ENCODE measurements around the gene FSTL3. TPM values are rescaled to one million over a fixed set of nuclear protein-coding genes. Genes with fewer than 3 reads are reported as not detected.

FSTL3 gene
- total RNA-seq, 4 donors from 2014 or later = 14.4 to 51.6 (median 43.5) TPM

GRCh38 chr19:644789-645188 is 31.4 kb upstream of the FSTL3 start:
- 75 to 79% methylated on average over 13 of the region's 14 CpGs for WGBS, 2 donors
- TF ChIP-seq, protein P1, sequence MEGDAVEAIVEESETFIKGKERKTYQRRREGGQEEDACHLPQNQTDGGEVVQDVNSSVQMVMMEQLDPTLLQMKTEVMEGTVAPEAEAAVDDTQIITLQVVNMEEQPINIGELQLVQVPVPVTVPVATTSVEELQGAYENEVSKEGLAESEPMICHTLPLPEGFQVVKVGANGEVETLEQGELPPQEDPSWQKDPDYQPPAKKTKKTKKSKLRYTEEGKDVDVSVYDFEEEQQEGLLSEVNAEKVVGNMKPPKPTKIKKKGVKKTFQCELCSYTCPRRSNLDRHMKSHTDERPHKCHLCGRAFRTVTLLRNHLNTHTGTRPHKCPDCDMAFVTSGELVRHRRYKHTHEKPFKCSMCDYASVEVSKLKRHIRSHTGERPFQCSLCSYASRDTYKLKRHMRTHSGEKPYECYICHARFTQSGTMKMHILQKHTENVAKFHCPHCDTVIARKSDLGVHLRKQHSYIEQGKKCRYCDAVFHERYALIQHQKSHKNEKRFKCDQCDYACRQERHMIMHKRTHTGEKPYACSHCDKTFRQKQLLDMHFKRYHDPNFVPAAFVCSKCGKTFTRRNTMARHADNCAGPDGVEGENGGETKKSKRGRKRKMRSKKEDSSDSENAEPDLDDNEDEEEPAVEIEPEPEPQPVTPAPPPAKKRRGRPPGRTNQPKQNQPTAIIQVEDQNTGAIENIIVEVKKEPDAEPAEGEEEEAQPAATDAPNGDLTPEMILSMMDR (IDR thresholded peaks at IDR 0.05) = no peak
- no peak for TF ChIP-seq POLR2A (IDR thresholded peaks at IDR 0.05)
- DNase-seq (ENCODE audit: low spot score in 2 of 2) = no peak
- intact Hi-C loops (cut with DNase I; ENCODE audit: low total_unique reads) = no loop called here
- H3K4me3 ChIP-seq (ENCODE audit: low read depth, poor library complexity, severe bottlenecking) = no peak overlapping the region

- DNase-seq (ENCODE audit: low spot score in 2 of 2) = no peak
- TF ChIP-seq, protein P1 (IDR thresholded peaks at IDR 0.05) = no peak
- TF ChIP-seq POLR2A (IDR thresholded peaks at IDR 0.05) = no peak
- no peak overlapping the region for H3K4me3 ChIP-seq (ENCODE audit: low read depth, poor library complexity, severe bottlenecking)
- WGBS, 2 donors = 91 to 92% methylated on average over 45 to 62 of the region's 62 CpGs
- intact Hi-C loops (cut with DNase I; ENCODE audit: low total_unique reads) = no loop called here
These were observed 30.0 kb upstream of the FSTL3 start for GRCh38 chr19:645912-646778.

- no peak for DNase-seq (ENCODE audit: low spot score in 2 of 2)
- intact Hi-C loops (cut with DNase I; ENCODE audit: low total_unique reads) = no loop called here
- WGBS, 2 donors = 93 to 94% methylated on average over 48 of the region's 48 CpGs
- H3K4me3 ChIP-seq (ENCODE audit: low read depth, poor library complexity, severe bottlenecking) = no peak overlapping the region
- TF ChIP-seq, protein P1 (IDR thresholded peaks at IDR 0.05) = no peak
- no peak for TF ChIP-seq POLR2A (IDR thresholded peaks at IDR 0.05)
These were observed 29.2 kb upstream of the FSTL3 start for GRCh38 chr19:646779-647565.

- TF ChIP-seq, protein P1 (IDR thresholded peaks at IDR 0.05) = no peak
- TF ChIP-seq POLR2A (IDR thresholded peaks at IDR 0.05) = no peak
- no peak overlapping the region for H3K4me3 ChIP-seq (ENCODE audit: low read depth, poor library complexity, severe bottlenecking)
- DNase-seq (ENCODE audit: low spot score in 2 of 2) = no peak
- WGBS, 2 donors = 90 to 93% methylated on average over 50 to 52 of the region's 52 CpGs
- intact Hi-C loops (cut with DNase I; ENCODE audit: low total_unique reads) = no loop called here
These were observed 28.5 kb upstream of the FSTL3 start for GRCh38 chr19:647566-648284.

DNA sequence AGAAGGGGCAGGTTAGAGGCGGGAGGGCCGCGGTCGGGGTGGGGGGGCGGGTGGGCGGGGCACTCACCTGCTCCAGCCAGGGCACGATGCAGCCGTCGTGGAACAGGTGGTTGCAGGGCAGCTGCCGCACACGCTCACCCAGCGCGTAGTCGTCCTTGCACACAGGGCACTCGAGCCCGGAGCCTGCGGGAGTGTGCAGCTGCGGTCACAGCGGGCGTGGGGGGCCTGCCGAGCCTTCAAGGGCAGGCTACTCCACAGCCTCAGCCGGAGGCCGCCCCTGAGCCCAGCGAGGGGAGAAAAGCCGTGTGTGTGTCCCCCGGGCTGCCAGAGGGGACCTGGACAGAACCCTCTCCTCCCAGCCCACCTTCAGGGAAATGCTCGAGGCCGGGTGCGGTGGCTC is 27.9 kb upstream of the FSTL3 start:
- WGBS, 2 donors = 88 to 89% methylated on average over 16 to 29 of the region's 29 CpGs
- intact Hi-C loops (cut with DNase I; ENCODE audit: low total_unique reads) = no loop called here
- no peak for DNase-seq (ENCODE audit: low spot score in 2 of 2)
- H3K4me3 ChIP-seq (ENCODE audit: low read depth, poor library complexity, severe bottlenecking) = no peak overlapping the region
- TF ChIP-seq POLR2A (IDR thresholded peaks at IDR 0.05) = no peak
- TF ChIP-seq, protein P1 (IDR thresholded peaks at IDR 0.05) = no peak

Data from lower leg skin (tissue), 4 donors.